HG03039 (cell line): ENCODE data around the gene UNC119.

ENCODE experiments used
- ATAC-seq: cut with Tn5 transposase; IDR thresholded peaks from one replicate; pipeline ENCODE4 v1.9.1; 2021; ENCODE audit warnings: mild to moderate bottlenecking, moderate library complexity; ENCODE audit not compliant: unreplicated experiment

The UNC119 gene

GRCh38 chr17:28573521-28573920 lies 21.1 kb upstream of the UNC119 start:
- no peak for ATAC-seq

GRCh38 chr17:28573040-28573380 lies 20.6 kb upstream of the UNC119 start:
- ATAC-seq, result no peak

- no peak for ATAC-seq
These were observed 20.0 kb upstream of the UNC119 start for GRCh38 chr17:28572259-28573039.

GRCh38 chr17:28571361-28572122 lies 19.1 kb upstream of the UNC119 start, which contains the start of gene PIGS:
Gene PIGS, minus strand, starts transcription at chr17:28571524. Its CDS starts 28 bp downstream, at chr17:28571496.
- peak; percentile 81 for ATAC-seq

- ATAC-seq, result peak; percentile 21
These were observed 18.4 kb upstream of the UNC119 start for GRCh38 chr17:28570716-28571360.

GRCh38 chr17:28569446-28569845 lies 17.0 kb upstream of the UNC119 start:
- no peak for ATAC-seq

- ATAC-seq, result no peak
These were observed 15.2 kb upstream of the UNC119 start for GRCh38 chr17:28567604-28568003.

GRCh38 chr17:28563475-28563874 lies 11.1 kb upstream of the UNC119 start:
- ATAC-seq, result no peak

- ATAC-seq, result no peak
These were observed 2.6 kb upstream of the UNC119 start for GRCh38 chr17:28555022-28555421.

GRCh38 chr17:28554565-28554964 lies 2.1 kb upstream of the UNC119 start:
- no peak for ATAC-seq

- no peak for ATAC-seq
These were observed 629 bp upstream of the UNC119 start for GRCh38 chr17:28553000-28553505.

- no peak for ATAC-seq
These were observed 826 bp downstream of the UNC119 start for GRCh38 chr17:28551421-28552175.

GRCh38 chr17:28550858-28551257 lies 1.6 kb downstream of the UNC119 start:
- no peak for ATAC-seq

GRCh38 chr17:28549236-28550132 lies 2.9 kb downstream of the UNC119 start:
- ATAC-seq, result no peak

- no peak for ATAC-seq
These were observed 3.9 kb downstream of the UNC119 start for GRCh38 chr17:28548417-28549130.

GRCh38 chr17:28547623-28548416 lies 4.6 kb downstream of the UNC119 start:
- no peak for ATAC-seq

GRCh38 chr17:28547096-28547622 lies 5.3 kb downstream of the UNC119 start:
- ATAC-seq, result no peak

GRCh38 chr17:28545787-28546415 lies 6.5 kb downstream of the UNC119 start:
- no peak for ATAC-seq
